ENCODE results near the gene ZNF649. TPM values are rescaled to one million over a fixed set of nuclear protein-coding genes. Genes with fewer than 3 reads are reported as not detected.
A peak's percentile ranks its signal among the peaks of the same experiment; 100 is the strongest.

The ZNF649 gene
- total RNA-seq, 1 donor from 2014 or later: 8.6 TPM

DNA sequence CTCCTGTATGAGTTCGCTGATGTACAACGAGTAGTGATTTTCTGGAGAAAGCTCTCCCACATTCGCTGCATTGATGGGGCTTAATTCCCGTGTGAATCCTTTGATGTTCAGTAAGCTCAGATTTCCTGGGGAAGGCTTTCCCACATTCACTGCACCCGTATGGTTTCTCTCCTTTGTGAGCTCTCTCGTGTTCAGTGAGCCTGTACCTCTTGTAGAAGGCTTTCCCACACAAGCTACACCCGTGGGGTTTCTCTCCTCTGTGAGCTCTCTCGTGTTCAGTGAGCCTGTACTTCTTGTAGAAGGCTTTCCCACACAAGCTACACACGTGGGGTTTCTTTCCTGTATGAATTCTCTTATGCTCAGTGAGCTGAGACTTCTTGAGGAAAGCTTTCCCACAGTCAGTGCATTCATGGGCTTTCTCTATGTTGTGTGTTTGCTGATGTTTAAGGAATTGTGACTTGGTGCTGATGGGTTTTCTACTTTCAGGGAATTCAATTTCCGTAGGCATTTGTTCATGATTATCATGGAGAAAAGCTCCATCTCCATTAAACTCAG lies 13.5 kb downstream of the ZNF649 start:
- DNase-seq (ENCODE audit: low spot score): no peak
- intact Hi-C loops (cut with DNase I): no loop called here

DNA sequence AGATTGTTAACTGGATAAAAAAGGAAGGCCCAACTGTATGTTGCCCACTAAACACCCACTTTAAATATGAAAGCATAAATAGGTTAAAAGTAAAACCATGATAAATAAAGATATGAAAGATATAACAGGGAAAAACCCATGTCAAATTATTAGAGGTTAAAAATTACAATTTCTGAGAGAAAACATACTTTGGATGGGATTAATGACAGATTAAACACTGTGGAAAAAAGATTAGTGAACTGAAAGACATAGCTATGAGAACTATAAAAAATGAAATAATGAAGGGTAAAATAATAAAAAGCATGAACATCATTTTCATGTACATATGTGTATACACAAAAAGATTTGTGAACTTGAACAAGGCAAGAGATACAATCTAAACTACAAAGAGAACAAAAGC lies 14.9 kb downstream of the ZNF649 start:
- intact Hi-C loops (cut with DNase I): loop anchor here (5.0 kb wide), 1 partner anchor 97 kb away; the partner anchor contains the start of gene ZNF350
- no peak for DNase-seq (ENCODE audit: low spot score)

DNA sequence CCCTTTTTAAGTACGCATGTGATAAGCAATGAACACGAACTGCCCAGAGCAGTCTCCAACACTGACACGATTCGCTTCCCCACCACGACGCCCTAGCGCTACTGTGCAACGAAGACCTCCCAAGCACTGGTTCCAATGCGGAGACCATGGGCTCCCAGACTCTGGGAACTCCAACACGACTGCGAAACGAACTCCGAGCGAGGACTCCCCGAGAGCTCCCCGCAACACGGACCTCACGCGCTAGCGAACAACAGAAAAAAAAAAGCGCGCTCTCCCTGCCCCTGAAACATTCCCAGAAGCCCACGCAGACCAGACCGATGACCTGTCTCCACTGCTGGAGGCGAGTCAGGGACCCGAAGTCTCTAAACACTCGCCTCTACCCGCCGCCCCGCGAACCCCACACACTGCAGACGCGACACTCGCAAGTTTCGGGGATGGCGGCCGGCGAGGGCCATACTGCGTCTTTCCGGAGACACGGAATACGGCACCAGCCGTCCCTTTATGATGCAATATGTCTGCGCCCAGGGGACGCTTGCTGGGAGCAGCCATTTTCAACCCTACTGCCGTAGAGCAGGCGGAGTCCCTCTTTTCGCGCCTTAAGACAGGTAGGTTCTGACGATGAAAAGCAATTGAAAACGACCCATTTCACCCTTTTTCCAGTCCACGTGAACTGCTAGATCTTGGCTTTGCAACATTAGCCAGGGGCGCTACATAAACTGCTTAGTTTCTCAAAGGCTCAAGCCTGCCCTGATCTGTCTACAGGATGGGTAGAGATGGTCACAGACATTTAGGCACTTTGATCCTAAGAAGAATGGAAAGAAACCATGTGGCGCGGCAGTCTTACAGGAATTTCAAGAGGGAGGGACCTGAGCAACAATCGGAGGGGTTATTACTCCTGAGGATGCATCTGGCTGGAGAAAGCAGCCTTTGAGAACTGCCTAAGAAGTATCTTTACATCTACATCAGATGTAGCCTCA lies 17.0 kb downstream of the ZNF649 start, which contains the start of gene ZNF577:
TSS of gene ZNF577 (minus strand) at position 430 of the 977 bp plus-strand sequence. CDS start 7,569 bp downstream, outside the sequence.
- DNase-seq (ENCODE audit: low spot score): peak; percentile 95
- intact Hi-C loops (cut with DNase I): loop anchor here (5.0 kb wide), 1 partner anchor 99 kb away; the partner anchor contains the start of gene ZNF350

DNA sequence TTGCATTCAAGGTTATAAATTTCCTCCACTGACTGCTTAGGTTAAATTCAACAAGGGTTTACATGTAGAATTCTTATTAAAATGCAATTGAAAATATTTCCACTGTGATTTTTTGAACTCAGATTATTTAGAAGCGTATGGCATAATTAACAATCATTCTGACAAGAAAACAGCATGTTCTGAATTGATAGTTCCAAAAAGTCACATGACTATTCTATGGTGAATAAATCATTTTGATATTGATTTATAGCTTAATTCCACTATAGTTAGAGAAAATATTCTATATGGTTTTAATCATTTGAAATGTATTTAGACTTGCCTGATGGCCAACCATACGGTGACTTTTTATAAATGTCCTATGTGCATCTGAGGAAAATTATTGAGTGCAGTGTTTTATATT lies 20.1 kb downstream of the ZNF649 start:
- intact Hi-C loops (cut with DNase I): loop anchor here (5.0 kb wide), 1 partner anchor 103 kb away; the partner anchor contains the start of gene ZNF350
- no peak for DNase-seq (ENCODE audit: low spot score)

DNA sequence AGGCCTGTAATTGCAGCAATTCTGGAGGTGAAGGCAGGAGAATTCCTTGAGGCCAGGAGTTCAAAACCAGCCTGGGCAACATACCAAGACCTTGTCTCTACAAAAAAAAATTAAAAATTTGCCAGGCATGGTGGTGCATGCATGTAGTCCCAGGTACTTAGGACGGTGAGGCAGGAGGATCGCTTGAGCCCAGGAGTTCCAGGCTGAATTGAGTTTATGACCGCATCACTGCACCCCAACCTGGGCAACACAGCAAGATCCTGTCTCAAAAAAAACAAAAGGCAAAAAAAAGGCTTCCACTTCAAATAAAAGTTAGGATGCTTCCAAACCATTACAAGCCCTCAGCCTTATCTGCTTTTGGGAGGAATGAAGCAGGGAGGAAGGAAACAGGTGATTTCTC lies 22.3 kb downstream of the ZNF649 start:
- intact Hi-C loops (cut with DNase I): no loop called here
- no peak for DNase-seq (ENCODE audit: low spot score)

DNA sequence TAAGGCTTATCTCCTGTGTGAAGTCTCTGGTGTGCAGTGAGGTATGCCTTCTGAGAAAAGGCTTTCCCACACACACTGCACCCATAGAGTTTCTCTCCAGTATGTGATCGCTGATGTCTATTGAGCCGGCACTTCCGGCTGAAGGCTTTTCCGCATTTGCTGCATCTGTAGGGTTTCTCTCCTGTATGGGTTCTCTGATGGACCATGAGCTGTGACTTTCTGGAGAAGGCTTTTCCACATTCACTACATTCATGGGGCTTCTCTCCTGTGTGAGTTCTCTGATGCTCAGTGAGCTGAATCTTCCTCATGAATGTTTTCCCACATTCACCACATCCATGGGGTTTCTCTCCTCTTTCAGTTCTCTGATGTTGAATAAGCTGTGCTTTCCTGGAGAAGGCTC lies 31.7 kb downstream of the ZNF649 start:
- DNase-seq (ENCODE audit: low spot score): no peak
- intact Hi-C loops (cut with DNase I): no loop called here

DNA sequence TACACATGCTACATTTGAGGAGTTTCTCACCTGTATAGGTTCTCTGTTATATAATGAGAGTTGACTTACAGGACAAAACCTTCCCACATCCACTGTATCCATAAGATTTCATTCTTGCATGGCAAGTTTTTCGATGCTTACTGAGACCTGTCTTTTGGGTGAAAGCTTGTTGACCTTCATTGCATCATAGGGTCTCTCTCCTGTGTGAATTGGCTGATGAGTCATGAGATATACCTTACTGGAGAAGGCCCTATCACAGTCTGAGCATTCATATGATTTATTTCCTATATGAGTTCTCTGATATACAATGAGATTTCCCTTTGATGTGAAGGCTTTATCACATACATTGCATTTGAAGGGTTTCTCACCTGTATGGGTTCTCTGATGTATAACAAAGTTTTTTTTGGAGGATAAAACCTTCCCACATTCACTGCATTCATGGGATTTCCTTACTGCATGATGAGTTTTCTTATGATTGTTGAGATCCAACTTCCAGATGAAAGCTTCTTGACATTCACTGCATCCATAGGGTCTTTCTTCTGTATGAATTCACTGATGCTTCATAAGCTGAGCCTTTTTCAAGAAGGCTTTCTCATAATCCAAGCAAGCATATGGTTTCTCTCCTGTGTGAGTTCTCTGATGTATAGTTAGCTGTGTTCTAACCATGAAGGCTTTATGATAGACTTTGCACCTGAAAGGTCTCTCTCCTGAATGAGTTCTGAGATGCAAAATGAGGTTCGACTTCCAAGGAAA lies 42.8 kb downstream of the ZNF649 start:
- intact Hi-C loops (cut with DNase I): no loop called here
- DNase-seq (ENCODE audit: low spot score): no peak

Other genes with a start within 250 kb of the ZNF649 start
- 14.7 TPM for gene SPACA6, start 211.7 kb downstream of the ZNF649 start, total RNA-seq
- gene HAS1, start 181.0 kb downstream of the ZNF649 start, total RNA-seq: 0.54 TPM
- 5.4 TPM for gene FPR1, start 153.1 kb downstream of the ZNF649 start, total RNA-seq
- 1.4 TPM for gene FPR2, start 143.8 kb downstream of the ZNF649 start, total RNA-seq
- 3.2 TPM for gene FPR3, start 109.9 kb downstream of the ZNF649 start, total RNA-seq
- gene ZNF577, start 17.1 kb downstream of the ZNF649 start, total RNA-seq: 9.4 TPM
- 3.8 TPM for gene ZNF613, start 22.5 kb upstream of the ZNF649 start, total RNA-seq
- 8.2 TPM for gene ZNF350, start 81.8 kb upstream of the ZNF649 start, total RNA-seq
- gene ZNF615, start 103.2 kb upstream of the ZNF649 start, total RNA-seq: 11.8 TPM
- 6.4 TPM for gene ZNF614, start 123.4 kb upstream of the ZNF649 start, total RNA-seq
- gene ZNF432, start 143.8 kb upstream of the ZNF649 start, total RNA-seq: 9.6 TPM
- gene ZNF841, start 190.7 kb upstream of the ZNF649 start, total RNA-seq: 13.2 TPM
- gene ZNF616, start 234.9 kb upstream of the ZNF649 start, total RNA-seq: 4.3 TPM

All from cardiac septum (tissue), 1 donor.